RPMI8226 (cell line): Measurements from ENCODE around the gene PCP4.

Experiments used
- DNase-seq: peaks from one replicate; pipeline ENCODE4 v3.0.0-alpha.2; 2015

Gene PCP4

DNA sequence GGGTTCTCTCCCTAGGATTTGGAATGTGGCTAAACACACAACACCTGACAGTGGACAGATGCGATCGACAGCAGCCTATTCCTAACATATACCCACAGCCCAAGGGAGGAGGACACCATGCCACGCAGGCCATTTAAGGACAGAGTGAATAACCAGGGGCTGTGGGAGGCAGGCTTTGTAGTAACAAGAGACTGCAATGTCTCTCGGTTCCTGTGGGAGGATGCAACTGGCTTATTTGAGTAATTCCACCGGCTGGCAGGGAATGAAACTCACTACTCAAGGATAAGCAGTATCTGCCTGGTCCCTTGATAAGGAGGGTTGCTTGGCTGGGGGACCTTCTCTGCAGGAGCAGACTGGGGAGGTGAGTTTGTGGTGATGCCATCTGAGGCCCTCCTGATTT, 109.6 kb downstream of the PCP4 start:
- no peak for DNase-seq
